ENCODE results near the gene MED13L. TPM values are rescaled to one million over a fixed set of nuclear protein-coding genes. Genes with fewer than 3 reads are reported as not detected.

Gene MED13L
- 82.7 TPM for total RNA-seq
- 10 to 100 TPM; 31.0 to 58.8 (median 44.7) TPM for polyA plus RNA-seq (ENCODE audit: insufficient read depth in 1 of 8, insufficient read length in 8 of 8, low replicate concordance in 1 of 8)
- long read RNA-seq, donor 1, partial matches to known transcripts: 0 of 1 reads
- long read RNA-seq, donor 1, other reads (novel, unspliced or antisense): 0 of 1 reads
- long read RNA-seq, donor 2: 0 reads
- long read RNA-seq, donor 3, full-length matches to known transcripts: 3 of 10 reads
- long read RNA-seq, donor 3, partial matches to known transcripts: 7 of 10 reads
- long read RNA-seq, donor 3, other reads (novel, unspliced or antisense): 0 of 10 reads
- long read RNA-seq, donor 4, full-length matches to known transcripts: 3 of 3 reads
- long read RNA-seq, donor 4, partial matches to known transcripts: 0 of 3 reads
- long read RNA-seq, donor 4, other reads (novel, unspliced or antisense): 0 of 3 reads
- long read RNA-seq, donor 5, full-length matches to known transcripts: 5 of 11 reads
- long read RNA-seq, donor 5, partial matches to known transcripts: 6 of 11 reads
- long read RNA-seq, donor 5, other reads (novel, unspliced or antisense): 0 of 11 reads
- long read RNA-seq, donor 6, partial matches to known transcripts: 0 of 1 reads
- long read RNA-seq, donor 6, other reads (novel, unspliced or antisense): 0 of 1 reads
- long read RNA-seq, donor 7, full-length matches to known transcripts: 5 of 5 reads
- long read RNA-seq, donor 7, partial matches to known transcripts: 0 of 5 reads
- long read RNA-seq, donor 7, other reads (novel, unspliced or antisense): 0 of 5 reads
- long read RNA-seq, donor 8, full-length matches to known transcripts: 4 of 4 reads
- long read RNA-seq, donor 8, partial matches to known transcripts: 0 of 4 reads
- long read RNA-seq, donor 8, other reads (novel, unspliced or antisense): 0 of 4 reads
- long read RNA-seq, donor 9, full-length matches to known transcripts: 6 of 6 reads
- long read RNA-seq, donor 9, partial matches to known transcripts: 0 of 6 reads
- long read RNA-seq, donor 9, other reads (novel, unspliced or antisense): 0 of 6 reads
- long read RNA-seq, donor 10, full-length matches to known transcripts: 4 of 4 reads
- long read RNA-seq, donor 10, partial matches to known transcripts: 0 of 4 reads
- long read RNA-seq, donor 10, other reads (novel, unspliced or antisense): 0 of 4 reads
- long read RNA-seq, donor 11, full-length matches to known transcripts: 6 of 6 reads
- long read RNA-seq, donor 11, partial matches to known transcripts: 0 of 6 reads
- long read RNA-seq, donor 11, other reads (novel, unspliced or antisense): 0 of 6 reads

- Histone ChIP-seq H3K9me3 (replicated peaks; ENCODE audit: control insufficient read depth, low read depth, low read length) (no peaks in the 10 kb centered on the region), H3K27ac (ENCODE audit: low read length) (peak within 1 kb of the TSS; percentile 90), H3K36me3 (ENCODE audit: control insufficient read depth, insufficient read depth, low read length) (no peaks in the 10 kb centered on the region), H3K4me3 (ENCODE audit: low read length) (peak within 1 kb of the TSS; percentile 53), H3K4me1 (ENCODE audit: control insufficient read depth, insufficient read depth, low read length) (peaks cover 5% of the 10 kb centered on the region), H3K27me3 (ENCODE audit: control insufficient read depth, insufficient read depth, low read length) (no peaks in the 10 kb centered on the region)
- under 1% methylated on average over 79 of the region's 111 CpGs for WGBS (ENCODE audit: insufficient coverage)
- peak; percentile 96 for DNase-seq
Observed at GRCh38 chr12:116277467-116278278, at the start of gene MED13L. Gene MED13L, minus strand, starts transcription at chr12:116277693. Its CDS starts 562 bp downstream, at chr12:116277131.

GRCh38 chr12:116325336-116325664, 47.8 kb upstream of the MED13L start:
- WGBS (ENCODE audit: insufficient coverage): no CpG with 5 or more reads among the region's 1 CpG
- no peak overlapping the region for H3K4me3 ChIP-seq (ENCODE audit: low read length)
- H3K9me3 ChIP-seq (replicated peaks; ENCODE audit: control insufficient read depth, low read depth, low read length): no peaks in the 10 kb centered on the region
- H3K4me1 ChIP-seq (ENCODE audit: control insufficient read depth, insufficient read depth, low read length): peaks cover 10% of the 10 kb centered on the region
- peak overlapping the region; percentile 55 for H3K27ac ChIP-seq (ENCODE audit: low read length)
- DNase-seq: no peak
- H3K27me3 ChIP-seq (ENCODE audit: control insufficient read depth, insufficient read depth, low read length): no peaks in the 10 kb centered on the region
- H3K36me3 ChIP-seq (ENCODE audit: control insufficient read depth, insufficient read depth, low read length): no peaks in the 10 kb centered on the region

GRCh38 chr12:116324654-116325335, 47.3 kb upstream of the MED13L start:
- Histone ChIP-seq H3K36me3 (ENCODE audit: control insufficient read depth, insufficient read depth, low read length) (no peaks in the 10 kb centered on the region), H3K27ac (ENCODE audit: low read length) (peak overlapping the region; percentile 50), H3K4me1 (ENCODE audit: control insufficient read depth, insufficient read depth, low read length) (peaks cover 15% of the 10 kb centered on the region), H3K27me3 (ENCODE audit: control insufficient read depth, insufficient read depth, low read length) (no peaks in the 10 kb centered on the region), H3K9me3 (replicated peaks; ENCODE audit: control insufficient read depth, low read depth, low read length) (no peaks in the 10 kb centered on the region), H3K4me3 (ENCODE audit: low read length) (no peak overlapping the region)
- peak; percentile 72 for DNase-seq
- no CpG with 5 or more reads among the region's 4 CpGs for WGBS (ENCODE audit: insufficient coverage)

- Histone ChIP-seq H3K27me3 (ENCODE audit: control insufficient read depth, insufficient read depth, low read length) (no peaks in the 10 kb centered on the region), H3K27ac (ENCODE audit: low read length) (no peak overlapping the region), H3K4me1 (ENCODE audit: control insufficient read depth, insufficient read depth, low read length) (peaks cover 26% of the 10 kb centered on the region), H3K9me3 (replicated peaks; ENCODE audit: control insufficient read depth, low read depth, low read length) (no peaks in the 10 kb centered on the region), H3K36me3 (ENCODE audit: control insufficient read depth, insufficient read depth, low read length) (no peaks in the 10 kb centered on the region), H3K4me3 (ENCODE audit: low read length) (no peak overlapping the region)
- no peak for DNase-seq
- 100% methylated on average over 1 of the region's 10 CpGs for WGBS (ENCODE audit: insufficient coverage)
Observed at GRCh38 chr12:116323406-116324386, 46.2 kb upstream of the MED13L start.

GRCh38 chr12:116321913-116322312, 44.4 kb upstream of the MED13L start:
- Histone ChIP-seq H3K4me1 (ENCODE audit: control insufficient read depth, insufficient read depth, low read length) (peaks cover 34% of the 10 kb centered on the region), H3K4me3 (ENCODE audit: low read length) (no peak overlapping the region), H3K27me3 (ENCODE audit: control insufficient read depth, insufficient read depth, low read length) (no peaks in the 10 kb centered on the region), H3K9me3 (replicated peaks; ENCODE audit: control insufficient read depth, low read depth, low read length) (no peaks in the 10 kb centered on the region), H3K27ac (ENCODE audit: low read length) (no peak overlapping the region), H3K36me3 (ENCODE audit: control insufficient read depth, insufficient read depth, low read length) (no peaks in the 10 kb centered on the region)
- DNase-seq: no peak
- WGBS (ENCODE audit: insufficient coverage): no CpG with 5 or more reads among the region's 6 CpGs

GRCh38 chr12:116320791-116321217, 43.3 kb upstream of the MED13L start:
- Histone ChIP-seq H3K4me1 (ENCODE audit: control insufficient read depth, insufficient read depth, low read length) (peaks cover 34% of the 10 kb centered on the region), H3K27ac (ENCODE audit: low read length) (peak overlapping the region; percentile 83), H3K9me3 (replicated peaks; ENCODE audit: control insufficient read depth, low read depth, low read length) (no peaks in the 10 kb centered on the region), H3K4me3 (ENCODE audit: low read length) (no peak overlapping the region), H3K27me3 (ENCODE audit: control insufficient read depth, insufficient read depth, low read length) (no peaks in the 10 kb centered on the region), H3K36me3 (ENCODE audit: control insufficient read depth, insufficient read depth, low read length) (no peaks in the 10 kb centered on the region)
- peak; percentile 90 for DNase-seq
- WGBS (ENCODE audit: insufficient coverage): 62% methylated on average over 1 of the region's 2 CpGs

GRCh38 chr12:116319898-116320621, 42.6 kb upstream of the MED13L start:
- peak overlapping the region; percentile 83 for H3K27ac ChIP-seq (ENCODE audit: low read length)
- H3K27me3 ChIP-seq (ENCODE audit: control insufficient read depth, insufficient read depth, low read length): no peaks in the 10 kb centered on the region
- peaks cover 33% of the 10 kb centered on the region for H3K4me1 ChIP-seq (ENCODE audit: control insufficient read depth, insufficient read depth, low read length)
- peak; percentile 98 for DNase-seq
- H3K36me3 ChIP-seq (ENCODE audit: control insufficient read depth, insufficient read depth, low read length): no peaks in the 10 kb centered on the region
- no peak overlapping the region for H3K4me3 ChIP-seq (ENCODE audit: low read length)
- H3K9me3 ChIP-seq (replicated peaks; ENCODE audit: control insufficient read depth, low read depth, low read length): no peaks in the 10 kb centered on the region
- WGBS (ENCODE audit: insufficient coverage): 0% methylated on average over 3 of the region's 16 CpGs

Measured in muscle of leg (tissue), 16 donors.